ENCODE data around the gene ALDH3B1.

DNA sequence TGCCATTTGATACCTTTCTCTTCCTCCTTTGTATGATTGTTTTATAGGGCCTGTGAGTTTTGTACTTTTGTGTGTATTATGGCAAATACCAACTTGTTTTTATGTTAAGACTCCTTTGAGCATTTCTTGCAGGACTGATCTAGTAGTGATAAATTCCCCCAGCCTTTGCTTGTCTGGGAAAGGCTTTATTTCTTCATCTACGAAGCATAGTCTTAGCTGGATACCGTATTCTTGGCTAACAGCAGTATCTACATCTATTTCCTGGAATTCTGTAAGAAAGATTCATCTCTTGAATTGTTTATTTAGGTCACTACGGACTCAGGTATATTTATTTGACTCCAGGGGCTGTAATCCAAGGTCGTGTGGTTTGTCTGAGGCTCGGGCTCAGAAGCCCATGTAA lies 14.4 kb downstream of the ALDH3B1 start:
- TF ChIP-seq CTCF (optimal IDR thresholded peaks at IDR 0.05 in 1 of 3, IDR thresholded peaks at IDR 0.05 in 1 of 3, conservative IDR thresholded peaks at IDR 0.05 in 1 of 3; ENCODE audit: extremely low read depth in 1 of 3, insufficient read depth in 2 of 3, low read length in 3 of 3) (no peak), EZH2 (IDR thresholded peaks at IDR 0.05; ENCODE audit: low read length) (no peak)
